Osteoblast (primary cell): Measurements from ENCODE around the gene NDRG4. TPM values are rescaled to one million over a fixed set of nuclear protein-coding genes. Genes with fewer than 3 reads are reported as not detected.

Experiments used
- DNase-seq: peaks from one replicate; pipeline ENCODE4 v3.0.0; 2011; ENCODE audit warnings: low spot score, mixed read lengths; ENCODE audit not compliant: insufficient read length; ENCODE audit errors: missing footprints
- H2AFZ ChIP-seq: 2 replicates; pipeline ENCODE4 v1.6.0; 2011; ENCODE audit warnings: mild to moderate bottlenecking, low read length
- H3K27ac ChIP-seq: 2 replicates; pipeline ENCODE4 v1.5.1; 2011; ENCODE audit warnings: mild to moderate bottlenecking, low read depth, low read length, moderate library complexity
- H3K27me3 ChIP-seq: 2 replicates; pipeline ENCODE4 v1.6.0; 2012; ENCODE audit warnings: mild to moderate bottlenecking, control low read depth, inconsistent platforms, low read length, moderate library complexity; ENCODE audit not compliant: insufficient read depth
- H3K36me3 ChIP-seq: 2 replicates; pipeline ENCODE4 v1.5.1; 2011; ENCODE audit warnings: mild to moderate bottlenecking, low read length, control low read depth, moderate library complexity; ENCODE audit not compliant: insufficient read depth
- H3K4me1 ChIP-seq: 2 replicates; pipeline ENCODE4 v1.5.1; 2011; ENCODE audit warnings: mild to moderate bottlenecking, low read length, control low read depth, moderate library complexity; ENCODE audit not compliant: insufficient read depth
- H3K4me2 ChIP-seq: 2 replicates; pipeline ENCODE4 v1.6.0; 2011; ENCODE audit warnings: mild to moderate bottlenecking, low read length; ENCODE audit not compliant: insufficient read depth
- H3K4me3 ChIP-seq: fragments of 200-600 bp; sonication (generic); 3 replicates; pipeline ENCODE4 v1.5.1; 2012; ENCODE audit warnings: mild to moderate bottlenecking, low read length, inconsistent platforms; ENCODE audit not compliant: insufficient read depth
- H3K79me2 ChIP-seq: 2 replicates; pipeline ENCODE4 v1.6.0; 2012; ENCODE audit warnings: mild to moderate bottlenecking, low read length, control low read depth, inconsistent platforms; ENCODE audit not compliant: insufficient read depth
- H3K9me3 ChIP-seq: 2 replicates; pipeline ENCODE4 v1.5.1; 2011; ENCODE audit warnings: low read depth, low read length, control low read depth
- H4K20me1 ChIP-seq: 2 replicates; pipeline ENCODE4 v1.6.0; 2012; ENCODE audit warnings: mild to moderate bottlenecking, low read length, control low read depth; ENCODE audit not compliant: insufficient read depth
- total RNA-seq: library from RNA; depleted of rRNA; stranded (reverse); fragments of >200 nt; gene quantifications from 2 replicates; pipeline ENCODE4 v1.2.3, GENCODE V29; 2012
- TF ChIP-seq, protein P1 (sequence below): IDR thresholded peaks from 2 replicates; pipeline ENCODE4 v1.5.1; 2011; ENCODE audit warnings: mild to moderate bottlenecking, low read depth, low read length, moderate library complexity; ENCODE audit errors: extremely low read depth

Gene NDRG4
- total RNA-seq, 1 donor = 8.0 TPM

DNA sequence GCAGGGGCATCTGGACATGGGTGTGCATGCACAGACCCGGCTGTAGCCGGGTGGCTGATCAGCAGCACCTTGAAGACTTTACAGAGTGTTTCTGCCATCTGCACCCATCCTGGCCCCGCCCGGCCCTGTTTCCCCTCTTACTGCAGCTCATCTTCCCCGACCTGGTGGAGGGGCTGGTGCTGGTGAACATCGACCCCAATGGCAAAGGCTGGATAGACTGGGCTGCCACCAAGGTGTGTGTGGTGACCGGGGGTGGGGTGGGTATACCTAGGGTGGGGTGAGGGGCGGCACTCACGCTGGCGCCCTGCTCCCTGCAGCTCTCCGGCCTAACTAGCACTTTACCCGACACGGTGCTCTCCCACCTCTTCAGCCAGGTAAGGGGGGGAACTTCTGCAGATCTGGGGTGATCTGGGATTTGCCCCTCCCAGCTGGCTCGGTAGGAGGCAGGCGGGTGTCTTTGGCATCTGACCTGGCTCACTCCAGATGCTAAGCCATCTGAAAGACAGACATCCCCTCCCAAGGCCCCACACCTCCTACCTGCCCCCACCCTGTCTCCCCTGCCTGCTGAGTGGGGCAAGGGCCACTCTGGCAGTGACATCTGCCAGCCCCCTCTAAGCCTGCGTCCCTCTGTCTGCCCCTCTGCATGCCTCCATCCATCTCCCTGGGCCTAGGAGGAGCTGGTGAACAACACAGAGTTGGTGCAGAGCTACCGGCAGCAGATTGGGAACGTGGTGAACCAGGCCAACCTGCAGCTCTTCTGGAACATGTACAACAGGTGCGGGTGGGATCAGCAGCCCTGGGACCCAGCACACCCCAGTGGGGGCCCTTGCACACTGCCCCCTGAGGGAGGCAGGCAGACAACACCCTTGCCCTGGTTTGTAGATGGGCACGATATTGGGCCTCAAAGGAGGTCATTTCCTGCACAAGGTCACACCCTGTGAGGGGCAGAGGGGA, 6.6 kb downstream of the NDRG4 start:
- H2AFZ ChIP-seq = no peak overlapping the region
- H3K9me3 ChIP-seq = no peaks in the 10 kb centered on the region
- H3K27ac ChIP-seq = no peak overlapping the region
- no peak overlapping the region for H3K4me3 ChIP-seq
- TF ChIP-seq, protein P1, sequence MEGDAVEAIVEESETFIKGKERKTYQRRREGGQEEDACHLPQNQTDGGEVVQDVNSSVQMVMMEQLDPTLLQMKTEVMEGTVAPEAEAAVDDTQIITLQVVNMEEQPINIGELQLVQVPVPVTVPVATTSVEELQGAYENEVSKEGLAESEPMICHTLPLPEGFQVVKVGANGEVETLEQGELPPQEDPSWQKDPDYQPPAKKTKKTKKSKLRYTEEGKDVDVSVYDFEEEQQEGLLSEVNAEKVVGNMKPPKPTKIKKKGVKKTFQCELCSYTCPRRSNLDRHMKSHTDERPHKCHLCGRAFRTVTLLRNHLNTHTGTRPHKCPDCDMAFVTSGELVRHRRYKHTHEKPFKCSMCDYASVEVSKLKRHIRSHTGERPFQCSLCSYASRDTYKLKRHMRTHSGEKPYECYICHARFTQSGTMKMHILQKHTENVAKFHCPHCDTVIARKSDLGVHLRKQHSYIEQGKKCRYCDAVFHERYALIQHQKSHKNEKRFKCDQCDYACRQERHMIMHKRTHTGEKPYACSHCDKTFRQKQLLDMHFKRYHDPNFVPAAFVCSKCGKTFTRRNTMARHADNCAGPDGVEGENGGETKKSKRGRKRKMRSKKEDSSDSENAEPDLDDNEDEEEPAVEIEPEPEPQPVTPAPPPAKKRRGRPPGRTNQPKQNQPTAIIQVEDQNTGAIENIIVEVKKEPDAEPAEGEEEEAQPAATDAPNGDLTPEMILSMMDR = no peak
- H4K20me1 ChIP-seq = peaks cover 3% of the 10 kb centered on the region
- H3K4me1 ChIP-seq = no peaks in the 10 kb centered on the region
- H3K4me2 ChIP-seq = no peak overlapping the region
- H3K27me3 ChIP-seq = no peaks in the 10 kb centered on the region
- peak; percentile 74 for DNase-seq
- no peaks in the 10 kb centered on the region for H3K36me3 ChIP-seq
- H3K79me2 ChIP-seq = no peaks in the 10 kb centered on the region

DNA sequence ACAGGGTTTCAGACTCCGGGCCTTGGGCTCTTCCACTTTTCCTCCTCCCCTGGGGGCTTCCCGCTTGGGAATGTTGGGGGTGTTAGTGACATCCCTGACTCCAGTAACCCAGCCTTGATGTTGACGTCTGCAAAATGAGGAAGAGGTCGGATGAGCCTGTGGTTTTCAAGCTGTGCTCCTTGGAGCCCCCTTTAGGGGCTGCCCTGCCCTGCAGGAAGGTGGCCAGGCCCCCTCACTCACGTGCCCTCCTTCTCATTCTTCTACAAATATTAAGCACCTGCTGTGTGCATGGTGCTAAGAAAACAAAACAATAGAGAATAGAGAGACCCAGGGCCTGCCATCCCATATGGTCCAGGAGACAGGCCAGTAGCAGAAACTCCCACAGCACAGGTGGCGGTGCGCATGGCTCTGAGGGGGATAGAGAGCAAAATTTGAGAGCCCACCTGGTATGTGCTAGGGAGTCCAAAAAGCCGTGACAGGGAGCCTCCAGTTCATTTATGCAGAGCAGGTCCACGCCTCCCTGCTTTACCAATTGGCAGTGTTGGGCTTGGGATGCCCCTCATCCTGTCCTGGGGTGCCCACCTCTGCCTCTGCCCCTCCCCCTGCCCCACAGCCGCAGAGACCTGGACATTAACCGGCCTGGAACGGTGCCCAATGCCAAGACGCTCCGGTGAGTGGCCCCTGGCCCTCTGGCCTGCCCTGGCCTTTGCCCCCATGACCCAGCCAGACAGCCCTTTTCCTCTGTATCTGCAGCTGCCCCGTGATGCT, 7.4 kb downstream of the NDRG4 start:
- Histone ChIP-seq H3K9me3 (no peaks in the 10 kb centered on the region), H3K27me3 (no peaks in the 10 kb centered on the region), H3K4me2 (no peak overlapping the region), H3K4me1 (no peaks in the 10 kb centered on the region), H3K79me2 (no peaks in the 10 kb centered on the region), H3K27ac (no peak overlapping the region), H3K4me3 (no peak overlapping the region), H4K20me1 (peaks cover 2% of the 10 kb centered on the region), H3K36me3 (no peaks in the 10 kb centered on the region), H2AFZ (no peak overlapping the region)
- peak; percentile 73 for DNase-seq
- TF ChIP-seq, protein P1 = no peak

DNA sequence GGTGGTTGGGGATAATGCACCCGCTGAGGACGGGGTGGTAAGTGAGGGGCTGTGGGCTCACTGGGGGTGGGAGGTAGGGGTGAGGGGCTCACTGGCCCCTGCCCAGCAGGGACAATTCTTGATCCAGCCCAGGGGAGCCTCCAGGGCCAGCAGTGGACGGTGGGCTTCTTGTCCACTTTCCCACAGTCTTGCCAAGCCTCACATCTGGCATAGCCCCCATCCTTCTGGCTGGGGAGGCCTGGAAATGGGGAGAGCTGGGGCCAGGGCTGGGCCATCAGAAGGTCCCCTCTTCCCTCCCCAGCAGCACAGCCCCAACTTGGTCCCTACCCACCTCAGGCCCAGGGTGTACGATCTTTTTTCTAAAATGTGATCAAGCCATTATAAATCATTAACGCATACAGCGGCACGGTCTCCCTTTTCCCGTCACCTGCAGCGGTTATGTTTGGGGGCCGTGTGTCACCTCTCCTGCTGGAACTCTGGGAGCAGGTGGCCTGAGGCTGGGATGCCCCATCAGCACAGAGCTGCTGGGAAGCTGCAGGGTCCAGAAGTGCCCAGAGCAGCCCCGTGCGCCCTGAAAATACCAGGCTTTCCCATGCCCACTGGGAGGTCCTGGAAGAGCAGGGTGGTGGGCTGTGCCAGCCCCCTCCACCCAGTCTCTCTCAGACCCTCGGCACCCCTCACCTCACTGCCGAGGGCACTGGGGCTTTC, 8.2 kb downstream of the NDRG4 start:
- Histone ChIP-seq H3K4me2 (no peak overlapping the region), H2AFZ (no peak overlapping the region), H3K27ac (no peak overlapping the region), H3K9me3 (no peaks in the 10 kb centered on the region), H3K27me3 (no peaks in the 10 kb centered on the region), H3K36me3 (no peaks in the 10 kb centered on the region), H3K4me3 (no peak overlapping the region), H3K4me1 (no peaks in the 10 kb centered on the region), H3K79me2 (no peaks in the 10 kb centered on the region), H4K20me1 (no peaks in the 10 kb centered on the region)
- TF ChIP-seq, protein P1 = no peak
- DNase-seq = no peak
